ENCODE results near the gene NR2F2. TPM values are rescaled to one million over a fixed set of nuclear protein-coding genes. Genes with fewer than 3 reads are reported as not detected.

Gene NR2F2
- total RNA-seq, 1 donor from 2014 or later = 15.9 TPM

GRCh38 chr15:96309143-96309660 lies 21.3 kb upstream of the NR2F2 start:
- no peaks in the 10 kb centered on the region for H3K4me1 Mint-ChIP-seq (ENCODE audit: unreplicated experiment)
- H3K27me3 Mint-ChIP-seq (ENCODE audit: unreplicated experiment) = no peaks in the 10 kb centered on the region
- no peaks in the 10 kb centered on the region for H3K9me3 Mint-ChIP-seq (ENCODE audit: unreplicated experiment)
- no peak overlapping the region for H3K27ac Mint-ChIP-seq (ENCODE audit: unreplicated experiment)
- no peak for DNase-seq (ENCODE audit: low spot score)
- TF ChIP-seq, protein P1, sequence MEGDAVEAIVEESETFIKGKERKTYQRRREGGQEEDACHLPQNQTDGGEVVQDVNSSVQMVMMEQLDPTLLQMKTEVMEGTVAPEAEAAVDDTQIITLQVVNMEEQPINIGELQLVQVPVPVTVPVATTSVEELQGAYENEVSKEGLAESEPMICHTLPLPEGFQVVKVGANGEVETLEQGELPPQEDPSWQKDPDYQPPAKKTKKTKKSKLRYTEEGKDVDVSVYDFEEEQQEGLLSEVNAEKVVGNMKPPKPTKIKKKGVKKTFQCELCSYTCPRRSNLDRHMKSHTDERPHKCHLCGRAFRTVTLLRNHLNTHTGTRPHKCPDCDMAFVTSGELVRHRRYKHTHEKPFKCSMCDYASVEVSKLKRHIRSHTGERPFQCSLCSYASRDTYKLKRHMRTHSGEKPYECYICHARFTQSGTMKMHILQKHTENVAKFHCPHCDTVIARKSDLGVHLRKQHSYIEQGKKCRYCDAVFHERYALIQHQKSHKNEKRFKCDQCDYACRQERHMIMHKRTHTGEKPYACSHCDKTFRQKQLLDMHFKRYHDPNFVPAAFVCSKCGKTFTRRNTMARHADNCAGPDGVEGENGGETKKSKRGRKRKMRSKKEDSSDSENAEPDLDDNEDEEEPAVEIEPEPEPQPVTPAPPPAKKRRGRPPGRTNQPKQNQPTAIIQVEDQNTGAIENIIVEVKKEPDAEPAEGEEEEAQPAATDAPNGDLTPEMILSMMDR (IDR thresholded peaks at IDR 0.05; ENCODE audit: unreplicated experiment) = no peak
- H3K4me3 Mint-ChIP-seq (ENCODE audit: unreplicated experiment) = no peak overlapping the region
- no peaks in the 10 kb centered on the region for H3K36me3 Mint-ChIP-seq (ENCODE audit: low read depth, unreplicated experiment)

- TF ChIP-seq, protein P1 (IDR thresholded peaks at IDR 0.05; ENCODE audit: unreplicated experiment) = no peak
- H3K4me3 Mint-ChIP-seq (ENCODE audit: unreplicated experiment) = no peak overlapping the region
- H3K9me3 Mint-ChIP-seq (ENCODE audit: unreplicated experiment) = no peaks in the 10 kb centered on the region
- no peaks in the 10 kb centered on the region for H3K4me1 Mint-ChIP-seq (ENCODE audit: unreplicated experiment)
- H3K27ac Mint-ChIP-seq (ENCODE audit: unreplicated experiment) = no peak overlapping the region
- H3K36me3 Mint-ChIP-seq (ENCODE audit: low read depth, unreplicated experiment) = no peaks in the 10 kb centered on the region
- DNase-seq (ENCODE audit: low spot score) = no peak
- no peaks in the 10 kb centered on the region for H3K27me3 Mint-ChIP-seq (ENCODE audit: unreplicated experiment)
Observed at GRCh38 chr15:96311256-96311955, 19.1 kb upstream of the NR2F2 start.

- H3K27ac Mint-ChIP-seq (ENCODE audit: unreplicated experiment) = no peak overlapping the region
- TF ChIP-seq, protein P1 (IDR thresholded peaks at IDR 0.05; ENCODE audit: unreplicated experiment) = no peak
- DNase-seq (ENCODE audit: low spot score) = no peak
Observed at GRCh38 chr15:96311956-96312294, 18.6 kb upstream of the NR2F2 start.

GRCh38 chr15:96312641-96313335 lies 17.7 kb upstream of the NR2F2 start:
- TF ChIP-seq, protein P1 (IDR thresholded peaks at IDR 0.05; ENCODE audit: unreplicated experiment) = no peak
- Mint-ChIP-seq H3K4me1 (ENCODE audit: unreplicated experiment) (no peaks in the 10 kb centered on the region), H3K27me3 (ENCODE audit: unreplicated experiment) (no peaks in the 10 kb centered on the region), H3K36me3 (ENCODE audit: low read depth, unreplicated experiment) (no peaks in the 10 kb centered on the region), H3K9me3 (ENCODE audit: unreplicated experiment) (no peaks in the 10 kb centered on the region), H3K27ac (ENCODE audit: unreplicated experiment) (no peak overlapping the region), H3K4me3 (ENCODE audit: unreplicated experiment) (no peak overlapping the region)
- DNase-seq (ENCODE audit: low spot score) = no peak

More at GRCh38 chr15:96311956-96312294, 18.6 kb upstream of the NR2F2 start:
- Mint-ChIP-seq H3K27me3 (ENCODE audit: unreplicated experiment) (no peaks in the 10 kb centered on the region), H3K9me3 (ENCODE audit: unreplicated experiment) (no peaks in the 10 kb centered on the region), H3K4me1 (ENCODE audit: unreplicated experiment) (no peaks in the 10 kb centered on the region), H3K36me3 (ENCODE audit: low read depth, unreplicated experiment) (no peaks in the 10 kb centered on the region), H3K4me3 (ENCODE audit: unreplicated experiment) (no peak overlapping the region)

DNA sequence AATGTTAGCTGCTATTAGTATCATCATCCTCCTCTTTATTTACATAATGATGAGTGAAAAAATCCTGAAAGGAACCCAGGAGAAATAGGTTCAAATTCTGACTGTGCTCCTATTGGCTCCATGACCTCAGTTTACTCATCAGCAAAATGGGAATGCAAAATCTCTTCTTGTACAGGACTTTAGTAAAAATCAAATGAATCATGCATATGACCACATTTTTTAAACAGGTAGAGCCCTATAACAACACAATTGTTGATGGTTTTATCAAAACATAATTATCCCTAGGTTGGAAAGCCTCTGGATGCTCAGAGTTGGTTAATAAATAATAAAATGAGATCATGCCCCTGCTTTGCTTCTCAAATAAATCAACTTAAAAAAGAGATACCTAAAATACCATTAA lies 16.0 kb upstream of the NR2F2 start:
- Mint-ChIP-seq H3K36me3 (ENCODE audit: low read depth, unreplicated experiment) (no peaks in the 10 kb centered on the region), H3K27me3 (ENCODE audit: unreplicated experiment) (no peaks in the 10 kb centered on the region), H3K4me1 (ENCODE audit: unreplicated experiment) (no peaks in the 10 kb centered on the region), H3K4me3 (ENCODE audit: unreplicated experiment) (no peak overlapping the region), H3K27ac (ENCODE audit: unreplicated experiment) (no peak overlapping the region), H3K9me3 (ENCODE audit: unreplicated experiment) (no peaks in the 10 kb centered on the region)
- no peak for DNase-seq (ENCODE audit: low spot score)
- TF ChIP-seq, protein P1 (IDR thresholded peaks at IDR 0.05; ENCODE audit: unreplicated experiment) = no peak
